T-helper 22 cell (primary cell): ENCODE results near the gene PDS5A.
"Not testable (repeated sequence)": the region's sequence is repeated elsewhere in the genome, so short reads cannot be mapped to it uniquely, and the experiment has no call there.

Source experiments
- DNase-seq: peaks from one replicate; pipeline ENCODE4 v3.0.0-alpha.2; 2020; ENCODE audit warnings: low read depth

The PDS5A gene

GRCh38 chr4:39905656-39906055 is 72.1 kb downstream of the PDS5A start:
- no peak for DNase-seq

- DNase-seq, result not testable (repeated sequence)
Observed at GRCh38 chr4:39905019-39905418, 72.7 kb downstream of the PDS5A start.

GRCh38 chr4:39900966-39901365 is 76.7 kb downstream of the PDS5A start:
- no peak for DNase-seq

GRCh38 chr4:39899291-39899690 is 78.4 kb downstream of the PDS5A start:
- DNase-seq, result no peak

- DNase-seq, result no peak
Observed at GRCh38 chr4:39898015-39898414, 79.7 kb downstream of the PDS5A start.

GRCh38 chr4:39893693-39894072 is 84.0 kb downstream of the PDS5A start:
- no peak for DNase-seq

- DNase-seq, result no peak
Observed at GRCh38 chr4:39892988-39893692, 84.6 kb downstream of the PDS5A start.

GRCh38 chr4:39889226-39889625 is 88.5 kb downstream of the PDS5A start:
- no peak for DNase-seq

GRCh38 chr4:39888541-39888940 is 89.2 kb downstream of the PDS5A start:
- no peak for DNase-seq

- no peak for DNase-seq
Observed at GRCh38 chr4:39883646-39884045, 94.1 kb downstream of the PDS5A start.

GRCh38 chr4:39881789-39882188 is 95.9 kb downstream of the PDS5A start:
- DNase-seq, result no peak

GRCh38 chr4:39877971-39878370 is 99.7 kb downstream of the PDS5A start:
- DNase-seq, result no peak

GRCh38 chr4:39873823-39874222 is 103.9 kb downstream of the PDS5A start:
- no peak for DNase-seq

GRCh38 chr4:39865280-39865679 is 112.4 kb downstream of the PDS5A start:
- no peak for DNase-seq

- DNase-seq, result no peak
Observed at GRCh38 chr4:39864391-39864790, 113.3 kb downstream of the PDS5A start.

- DNase-seq, result no peak
Observed at GRCh38 chr4:39860804-39861203, 116.9 kb downstream of the PDS5A start.

- no peak for DNase-seq
Observed at GRCh38 chr4:39855909-39856512, 121.7 kb downstream of the PDS5A start.

- no peak for DNase-seq
Observed at GRCh38 chr4:39852636-39853035, 125.1 kb downstream of the PDS5A start.

- DNase-seq, result no peak
Observed at GRCh38 chr4:39850727-39851126, 127.0 kb downstream of the PDS5A start.

- no peak for DNase-seq
Observed at GRCh38 chr4:39846705-39847104, 131.0 kb downstream of the PDS5A start.

GRCh38 chr4:39846120-39846519 is 131.6 kb downstream of the PDS5A start:
- no peak for DNase-seq

GRCh38 chr4:39841894-39842293 is 135.8 kb downstream of the PDS5A start:
- no peak for DNase-seq

- DNase-seq, result not testable (repeated sequence)
Observed at GRCh38 chr4:39840516-39840915, 137.2 kb downstream of the PDS5A start.

GRCh38 chr4:39840027-39840426 is 137.7 kb downstream of the PDS5A start:
- no peak for DNase-seq
